HepG2 (cell line): ENCODE data around the gene SH3PXD2A. TPM values are rescaled to one million over a fixed set of nuclear protein-coding genes. Genes with fewer than 3 reads are reported as not detected.
A peak's percentile ranks its signal among the peaks of the same experiment; 100 is the strongest.

Source experiments
- CCAR2 ChIP-seq: fragments of 200-400 bp; formaldehyde crosslinking; optimal IDR thresholded peaks from 2 replicates; pipeline ENCODE3; 2018; ENCODE audit warnings: low read depth, mild to moderate bottlenecking, low read length, moderate library complexity
- GABPA ChIP-seq, 2 experiments: IDR thresholded peaks; 2 replicates each; pipeline ENCODE4 v1.6.1; 2011 to 2016; ENCODE audit warnings: low read depth in 2 of 2, low read length in 1 of 2, missing biosample characterization in 1 of 2, missing genetic modification characterization in 1 of 2
- GLMP ChIP-seq: sonication (generic); formaldehyde crosslinking; IDR thresholded peaks from 2 replicates; pipeline ENCODE4 v1.9.0; 2021; ENCODE audit warnings: missing genetic modification reagents, mild to moderate bottlenecking, borderline replicate concordance
- GTF2F1 ChIP-seq: fragments of 150-350 bp; IDR thresholded peaks from 2 replicates; pipeline ENCODE4 v1.6.1; 2014; ENCODE audit warnings: low read length
- HIC2 ChIP-seq: sonication (generic); formaldehyde crosslinking; IDR thresholded peaks from 2 replicates; pipeline ENCODE4 v1.9.0; 2022; ENCODE audit warnings: low read depth, missing genetic modification reagents
- IRF2 ChIP-seq: IDR thresholded peaks from 2 replicates; pipeline ENCODE4 v1.6.1; 2018; ENCODE audit warnings: missing genetic modification reagents, missing compliant biosample characterization
- KDM3A ChIP-seq: IDR thresholded peaks from 2 replicates; pipeline ENCODE4 v1.6.1; 2018; ENCODE audit warnings: low read depth, missing compliant biosample characterization
- MAF1 ChIP-seq: sonication (generic); formaldehyde crosslinking; IDR thresholded peaks from 2 replicates; pipeline ENCODE4 v1.5.0; 2020; ENCODE audit warnings: missing genetic modification reagents, borderline replicate concordance
- MEF2D ChIP-seq: sonication (generic); formaldehyde crosslinking; IDR thresholded peaks from 2 replicates; pipeline ENCODE4 v1.5.1; 2020; ENCODE audit warnings: mild to moderate bottlenecking, missing genetic modification reagents
- NFATC3 ChIP-seq: sonication (generic); formaldehyde crosslinking; IDR thresholded peaks from 2 replicates; pipeline ENCODE4 v1.5.1; 2020; ENCODE audit warnings: mild to moderate bottlenecking, missing genetic modification reagents
- NFRKB ChIP-seq: fragments of 450-650 bp; IDR thresholded peaks from 2 replicates; pipeline ENCODE4 v1.6.1; 2017
- NRL ChIP-seq: sonication (generic); formaldehyde crosslinking; IDR thresholded peaks from 2 replicates; pipeline ENCODE4 v1.5.0; 2020; ENCODE audit warnings: missing genetic modification reagents, mild to moderate bottlenecking, moderate library complexity, borderline replicate concordance
- SETDB1 ChIP-seq: sonication (generic); formaldehyde crosslinking; IDR thresholded peaks from 2 replicates; pipeline ENCODE4 v1.5.1; 2020; ENCODE audit warnings: missing genetic modification reagents, mild to moderate bottlenecking, borderline replicate concordance
- SNAPC2 ChIP-seq: sonication (generic); formaldehyde crosslinking; IDR thresholded peaks from 2 replicates; pipeline ENCODE4 v1.8.1; 2022; ENCODE audit warnings: mild to moderate bottlenecking, missing genetic modification reagents
- ZBED4 ChIP-seq: sonication (generic); formaldehyde crosslinking; IDR thresholded peaks from 2 replicates; pipeline ENCODE4 v1.4.0; 2020; ENCODE audit warnings: missing genetic modification reagents, borderline replicate concordance
- ZBTB2 ChIP-seq: sonication (generic); formaldehyde crosslinking; IDR thresholded peaks from 2 replicates; pipeline ENCODE4 v1.8.0; 2022; ENCODE audit warnings: low read depth, missing genetic modification reagents
- ZBTB20 ChIP-seq: sonication (generic); formaldehyde crosslinking; IDR thresholded peaks from 2 replicates; pipeline ENCODE4 v1.8.1; 2023; ENCODE audit warnings: missing genetic modification reagents, low read depth, mild to moderate bottlenecking, borderline replicate concordance
- ZBTB42 ChIP-seq: sonication (generic); formaldehyde crosslinking; IDR thresholded peaks from 2 replicates; pipeline ENCODE4 v1.5.0; 2020; ENCODE audit warnings: mild to moderate bottlenecking, missing genetic modification reagents
- ZBTB7A ChIP-seq: sonication (generic); formaldehyde crosslinking; IDR thresholded peaks from 2 replicates; pipeline ENCODE4 v1.8.0; 2022; ENCODE audit warnings: mild to moderate bottlenecking, missing genetic modification reagents
- ZNF121 ChIP-seq: sonication (generic); formaldehyde crosslinking; IDR thresholded peaks from 2 replicates; pipeline ENCODE4 v1.5.0; 2020; ENCODE audit warnings: mild to moderate bottlenecking, missing genetic modification reagents
- ZNF207 ChIP-seq: fragments of 450-650 bp; IDR thresholded peaks from 2 replicates; pipeline ENCODE4 v1.6.1; 2016; ENCODE audit warnings: antibody characterized with exemption, borderline replicate concordance
- ZNF550 ChIP-seq: sonication (generic); formaldehyde crosslinking; IDR thresholded peaks from 2 replicates; pipeline ENCODE4 v1.4.0; 2020; ENCODE audit warnings: mild to moderate bottlenecking, missing genetic modification reagents, borderline replicate concordance
- ZNF616 ChIP-seq: sonication (generic); formaldehyde crosslinking; IDR thresholded peaks from 2 replicates; pipeline ENCODE4 v1.5.0; 2020; ENCODE audit warnings: low read depth, mild to moderate bottlenecking, missing genetic modification reagents
- polyA plus RNA-seq, 8 experiments: library from polyadenylated mRNA; depleted of rRNA in 3 of 8; stranded (reverse) in 7 of 8; unstranded in 1 of 8; fragments of >200 nt; fragmentation: Illumina TruSeq in 4 of 8; extraction: Trizol in 4 of 8; gene quantifications; 2 replicates each; pipeline versions ENCODE4 v1.2.1 to v1.2.3, GENCODE V29; 2011 to 2016; ENCODE audit warnings: low read depth in 4 of 8, missing spikeins in 1 of 8, mixed read lengths in 1 of 8; ENCODE audit not compliant: insufficient read depth in 1 of 8
- total RNA-seq, 5 experiments: library from RNA; depleted of rRNA; stranded (reverse); fragments of >200 nt; fragmentation: Illumina TruSeq; extraction: Trizol; gene quantifications; 2 replicates each; pipeline ENCODE4 v1.2.3, GENCODE V29; 2016; ENCODE audit warnings: low read depth in 1 of 5

The SH3PXD2A gene
- total and polyA plus RNA-seq, 2 of the 13 experiments (the other 11 are each of a cell fraction or from before 2014, with no cell fraction given): 11.1 to 11.3 TPM

GRCh38 chr10:103854265-103854685 lies 1.1 kb downstream of the SH3PXD2A start (continued):
- TF ChIP-seq GLMP (CRISPR knock-in tag) (no peak), ZBTB7A (CRISPR knock-in tag) (0 out of 2 replicates have a peak, but pooled peaks have one; percentile 33), CCAR2 (no peak), NFATC3 (CRISPR knock-in tag) (no peak), ZNF121 (0 out of 2 replicates have a peak, but pooled peaks have one; percentile 14), IRF2 (peak; percentile 9; the same call in 1 of the 2 replicates), KDM3A (CRISPR knock-in tag) (no peak; the same call in 1 of the 2 replicates), ZNF550 (CRISPR knock-in tag) (no peak), ZBTB42 (CRISPR knock-in tag) (no peak), GABPA (IDR thresholded peaks at IDR 0.05; ENCODE audit: low read depth, low read length) (no peak), GABPA (CRISPR knock-in tag; IDR thresholded peaks at IDR 0.05; ENCODE audit: low read depth) (no peak), MEF2D (no peak; the same call in 1 of the 2 replicates), NRL (CRISPR knock-in tag) (no peak), ZBED4 (CRISPR knock-in tag) (no peak), ZBTB20 (0 out of 2 replicates have a peak, but pooled peaks have one; percentile 31), MAF1 (CRISPR knock-in tag) (no peak), ZNF207 (no peak), NFRKB (no peak), GTF2F1 (no peak), ZBTB2 (0 out of 2 replicates have a peak, but pooled peaks have one; percentile 16), HIC2 (CRISPR knock-in tag) (no peak), ZNF616 (CRISPR knock-in tag) (no peak), SETDB1 (CRISPR knock-in tag) (no peak), SNAPC2 (CRISPR knock-in tag) (no peak)
